HepG2 (cell line): ENCODE data around the gene NECTIN2. TPM values are rescaled to one million over a fixed set of nuclear protein-coding genes. Genes with fewer than 3 reads are reported as not detected.

ENCODE experiments used
- AGO2 ChIP-seq: fragments of 200-400 bp; formaldehyde crosslinking; optimal IDR thresholded peaks from 2 replicates; pipeline ENCODE3; 2017; ENCODE audit warnings: mild to moderate bottlenecking, low read depth, low read length, moderate library complexity
- ATF5 ChIP-seq: sonication (generic); formaldehyde crosslinking; IDR thresholded peaks from 2 replicates; pipeline ENCODE4 v1.4.0; 2020; ENCODE audit warnings: mild to moderate bottlenecking, low read depth, missing genetic modification reagents
- BRF2 ChIP-seq: sonication (generic); formaldehyde crosslinking; IDR thresholded peaks from 2 replicates; pipeline ENCODE4 v1.8.1; 2022; ENCODE audit warnings: mild to moderate bottlenecking, missing genetic modification reagents
- GTF2F1 ChIP-seq: fragments of 150-350 bp; IDR thresholded peaks from 2 replicates; pipeline ENCODE4 v1.6.1; 2014; ENCODE audit warnings: low read length
- KLF11 ChIP-seq: IDR thresholded peaks from 2 replicates; pipeline ENCODE4 v1.6.1; 2016; ENCODE audit warnings: missing compliant biosample characterization
- MAZ ChIP-seq, 2 experiments: sonication (generic) in 1 of 2; formaldehyde crosslinking in 1 of 2; IDR thresholded peaks; 2 replicates each; pipeline versions ENCODE4 v1.5.0 to v1.6.1; 2012 to 2020; ENCODE audit warnings: low read depth in 2 of 2, mild to moderate bottlenecking in 2 of 2, borderline replicate concordance in 1 of 2, improper control_type of control experiment in 1 of 2, low read length in 1 of 2, missing genetic modification reagents in 1 of 2, moderate library complexity in 1 of 2
- MED8 ChIP-seq: sonication (generic); formaldehyde crosslinking; IDR thresholded peaks from 2 replicates; pipeline ENCODE4 v1.8.1; 2023; ENCODE audit warnings: mild to moderate bottlenecking, missing genetic modification reagents; ENCODE audit not compliant: insufficient replicate concordance
- MYNN ChIP-seq: sonication (generic); formaldehyde crosslinking; IDR thresholded peaks from 2 replicates; pipeline ENCODE4 v1.4.0; 2020; ENCODE audit warnings: mild to moderate bottlenecking, low read depth, missing genetic modification reagents
- NFYC ChIP-seq: IDR thresholded peaks from 2 replicates; pipeline ENCODE4 v1.6.1; 2016; ENCODE audit warnings: missing genetic modification reagents, missing compliant biosample characterization
- PCBP2 ChIP-seq: fragments of 200-400 bp; formaldehyde crosslinking; optimal IDR thresholded peaks from 2 replicates; pipeline ENCODE3; 2018; ENCODE audit warnings: low read length, low read depth; ENCODE audit not compliant: poor library complexity, severe bottlenecking
- RNF219 ChIP-seq: sonication (generic); formaldehyde crosslinking; IDR thresholded peaks from 2 replicates; pipeline ENCODE4 v1.5.0; 2020; ENCODE audit warnings: mild to moderate bottlenecking, missing genetic modification reagents
- TGIF2 ChIP-seq: IDR thresholded peaks from 2 replicates; pipeline ENCODE4 v1.6.1; 2016; ENCODE audit warnings: control low read depth, missing compliant biosample characterization
- ZNF253 ChIP-seq: sonication (generic); formaldehyde crosslinking; IDR thresholded peaks from 2 replicates; pipeline ENCODE4 v1.8.0; 2022; ENCODE audit warnings: mild to moderate bottlenecking, missing genetic modification reagents, borderline replicate concordance
- ZNF282 ChIP-seq: fragments of 450-650 bp; IDR thresholded peaks from 2 replicates; pipeline ENCODE4 v1.6.1; 2018; ENCODE audit not compliant: partially characterized antibody
- ZNF3 ChIP-seq: IDR thresholded peaks from 2 replicates; pipeline ENCODE4 v1.7.0; 2017; ENCODE audit warnings: inconsistent platforms
- ZNF605 ChIP-seq: sonication (generic); formaldehyde crosslinking; IDR thresholded peaks from 2 replicates; pipeline ENCODE4 v1.8.0; 2022; ENCODE audit warnings: mild to moderate bottlenecking, missing genetic modification reagents
- polyA plus RNA-seq, 8 experiments: library from polyadenylated mRNA; depleted of rRNA in 3 of 8; stranded (reverse) in 7 of 8; unstranded in 1 of 8; fragments of >200 nt; fragmentation: Illumina TruSeq in 4 of 8; extraction: Trizol in 4 of 8; gene quantifications; 2 replicates each; pipeline versions ENCODE4 v1.2.1 to v1.2.3, GENCODE V29; 2011 to 2016; ENCODE audit warnings: low read depth in 4 of 8, missing spikeins in 1 of 8, mixed read lengths in 1 of 8; ENCODE audit not compliant: insufficient read depth in 1 of 8
- total RNA-seq, 5 experiments: library from RNA; depleted of rRNA; stranded (reverse); fragments of >200 nt; fragmentation: Illumina TruSeq; extraction: Trizol; gene quantifications; 2 replicates each; pipeline ENCODE4 v1.2.3, GENCODE V29; 2016; ENCODE audit warnings: low read depth in 1 of 5
- TF ChIP-seq, protein P1 (sequence below): sonication (generic); formaldehyde crosslinking; IDR thresholded peaks from 2 replicates; pipeline ENCODE4 v1.4.0; 2020; ENCODE audit warnings: missing genetic modification reagents; ENCODE audit errors: not compliant biosample characterization
- TF ChIP-seq, protein P2 (sequence below): sonication (generic); formaldehyde crosslinking; IDR thresholded peaks from 2 replicates; pipeline ENCODE4 v1.4.0; 2020; ENCODE audit warnings: missing genetic modification reagents, mild to moderate bottlenecking, borderline replicate concordance
- TF ChIP-seq, protein P3 (sequence below): sonication (generic); formaldehyde crosslinking; IDR thresholded peaks from 2 replicates; pipeline ENCODE4 v1.5.0; 2020; ENCODE audit warnings: missing genetic modification reagents
- TF ChIP-seq, protein P4 (sequence below): sonication (generic); formaldehyde crosslinking; IDR thresholded peaks from 2 replicates; pipeline ENCODE4 v1.5.0; 2020; ENCODE audit warnings: missing genetic modification reagents

Gene NECTIN2
- total and polyA plus RNA-seq, 2 of the 13 experiments (the other 11 are each of a cell fraction or from before 2014, with no cell fraction given) = 75.4 to 114 TPM

GRCh38 chr19:44796701-44797115, 49.4 kb upstream of the NECTIN2 start (continued):
- TF ChIP-seq ZNF3 (CRISPR knock-in tag) = no peak
- no peak for TF ChIP-seq ATF5
- TF ChIP-seq ZNF605 (CRISPR knock-in tag) = peak; percentile 63
- TF ChIP-seq RNF219 (CRISPR knock-in tag) = no peak
- no peak for TF ChIP-seq ZNF282
- TF ChIP-seq, protein P1, sequence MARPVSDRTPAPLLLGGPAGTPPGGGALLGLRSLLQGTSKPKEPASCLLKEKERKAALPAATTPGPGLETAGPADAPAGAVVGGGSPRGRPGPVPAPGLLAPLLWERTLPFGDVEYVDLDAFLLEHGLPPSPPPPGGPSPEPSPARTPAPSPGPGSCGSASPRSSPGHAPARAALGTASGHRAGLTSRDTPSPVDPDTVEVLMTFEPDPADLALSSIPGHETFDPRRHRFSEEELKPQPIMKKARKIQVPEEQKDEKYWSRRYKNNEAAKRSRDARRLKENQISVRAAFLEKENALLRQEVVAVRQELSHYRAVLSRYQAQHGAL = no peak
- TF ChIP-seq PCBP2 = no peak
- no peak for TF ChIP-seq KLF11
- no peak for TF ChIP-seq ZNF253 (CRISPR knock-in tag)
- 0 out of 2 replicates have a peak, but pooled peaks have one; percentile 14 for TF ChIP-seq TGIF2 (CRISPR knock-in tag)
- TF ChIP-seq, protein P2, sequence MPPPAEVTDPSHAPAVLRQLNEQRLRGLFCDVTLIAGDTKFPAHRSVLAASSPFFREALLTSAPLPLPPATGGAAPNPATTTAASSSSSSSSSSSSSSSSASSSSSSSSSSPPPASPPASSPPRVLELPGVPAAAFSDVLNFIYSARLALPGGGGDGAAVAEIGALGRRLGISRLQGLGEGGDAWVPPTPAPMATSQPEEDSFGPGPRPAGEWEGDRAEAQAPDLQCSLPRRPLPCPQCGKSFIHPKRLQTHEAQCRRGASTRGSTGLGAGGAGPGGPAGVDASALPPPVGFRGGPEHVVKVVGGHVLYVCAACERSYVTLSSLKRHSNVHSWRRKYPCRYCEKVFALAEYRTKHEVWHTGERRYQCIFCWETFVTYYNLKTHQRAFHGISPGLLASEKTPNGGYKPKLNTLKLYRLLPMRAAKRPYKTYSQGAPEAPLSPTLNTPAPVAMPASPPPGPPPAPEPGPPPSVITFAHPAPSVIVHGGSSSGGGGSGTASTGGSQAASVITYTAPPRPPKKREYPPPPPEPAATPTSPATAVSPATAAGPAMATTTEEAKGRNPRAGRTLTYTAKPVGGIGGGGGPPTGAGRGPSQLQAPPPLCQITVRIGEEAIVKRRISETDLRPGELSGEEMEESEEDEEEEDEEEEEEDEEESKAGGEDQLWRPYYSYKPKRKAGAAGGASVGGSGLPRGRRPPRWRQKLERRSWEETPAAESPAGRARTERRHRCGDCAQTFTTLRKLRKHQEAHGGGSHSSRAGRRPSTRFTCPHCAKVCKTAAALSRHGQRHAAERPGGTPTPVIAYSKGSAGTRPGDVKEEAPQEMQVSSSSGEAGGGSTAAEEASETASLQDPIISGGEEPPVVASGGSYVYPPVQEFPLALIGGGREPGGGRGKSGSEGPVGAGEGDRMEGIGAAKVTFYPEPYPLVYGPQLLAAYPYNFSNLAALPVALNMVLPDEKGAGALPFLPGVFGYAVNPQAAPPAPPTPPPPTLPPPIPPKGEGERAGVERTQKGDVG (CRISPR knock-in tag) = no peak
- TF ChIP-seq NFYC (CRISPR knock-in tag) = no peak
- TF ChIP-seq GTF2F1 = no peak
- TF ChIP-seq, protein P3, sequence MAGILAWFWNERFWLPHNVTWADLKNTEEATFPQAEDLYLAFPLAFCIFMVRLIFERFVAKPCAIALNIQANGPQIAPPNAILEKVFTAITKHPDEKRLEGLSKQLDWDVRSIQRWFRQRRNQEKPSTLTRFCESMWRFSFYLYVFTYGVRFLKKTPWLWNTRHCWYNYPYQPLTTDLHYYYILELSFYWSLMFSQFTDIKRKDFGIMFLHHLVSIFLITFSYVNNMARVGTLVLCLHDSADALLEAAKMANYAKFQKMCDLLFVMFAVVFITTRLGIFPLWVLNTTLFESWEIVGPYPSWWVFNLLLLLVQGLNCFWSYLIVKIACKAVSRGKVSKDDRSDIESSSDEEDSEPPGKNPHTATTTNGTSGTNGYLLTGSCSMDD (CRISPR knock-in tag) = no peak
- TF ChIP-seq BRF2 (CRISPR knock-in tag) = no peak
- peak; percentile 64 for TF ChIP-seq MED8 (CRISPR knock-in tag)
- TF ChIP-seq MYNN (CRISPR knock-in tag) = no peak
- TF ChIP-seq, protein P4, sequence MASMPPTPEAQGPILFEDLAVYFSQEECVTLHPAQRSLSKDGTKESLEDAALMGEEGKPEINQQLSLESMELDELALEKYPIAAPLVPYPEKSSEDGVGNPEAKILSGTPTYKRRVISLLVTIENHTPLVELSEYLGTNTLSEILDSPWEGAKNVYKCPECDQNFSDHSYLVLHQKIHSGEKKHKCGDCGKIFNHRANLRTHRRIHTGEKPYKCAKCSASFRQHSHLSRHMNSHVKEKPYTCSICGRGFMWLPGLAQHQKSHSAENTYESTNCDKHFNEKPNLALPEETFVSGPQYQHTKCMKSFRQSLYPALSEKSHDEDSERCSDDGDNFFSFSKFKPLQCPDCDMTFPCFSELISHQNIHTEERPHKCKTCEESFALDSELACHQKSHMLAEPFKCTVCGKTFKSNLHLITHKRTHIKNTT (CRISPR knock-in tag) = no peak
- TF ChIP-seq AGO2 = no peak
- TF ChIP-seq MAZ (IDR thresholded peaks at IDR 0.05; ENCODE audit: borderline replicate concordance, low read depth, low read length) = no peak
- TF ChIP-seq MAZ (CRISPR knock-in tag; IDR thresholded peaks at IDR 0.05; ENCODE audit: low read depth) = no peak
